ENCODE data around the gene KMT2B.
A peak's percentile ranks its signal among the peaks of the same experiment; 100 is the strongest.

- TF ChIP-seq ZNF785 (tag by site-specific recombination; IDR thresholded peaks at IDR 0.05) (no peak), CTCF (tag by site-specific recombination; IDR thresholded peaks at IDR 0.05) (no peak), ZNF23 (tag by site-specific recombination; IDR thresholded peaks at IDR 0.05; ENCODE audit: borderline replicate concordance) (no peak), ZNF768 (tag by site-specific recombination; IDR thresholded peaks at IDR 0.05) (no peak), ZNF155 (tag by site-specific recombination; IDR thresholded peaks at IDR 0.05) (no peak; the same call in 1 of the 2 replicates), PBX3 (CRISPR knock-in tag; IDR thresholded peaks at IDR 0.05) (peak; percentile 91), ZNF513 (tag by site-specific recombination; IDR thresholded peaks at IDR 0.05) (peak; percentile 87), BCL11A (tag by site-specific recombination; IDR thresholded peaks at IDR 0.05; ENCODE audit: low read depth) (peak; percentile 69), BCL6B (tag by site-specific recombination; IDR thresholded peaks at IDR 0.05) (no peak), ZNF335 (tag by site-specific recombination; conservative IDR thresholded peaks at IDR 0.05) (peak; percentile 100), ZNF26 (tag by site-specific recombination; IDR thresholded peaks at IDR 0.05) (no peak), ZNF138 (tag by site-specific recombination; IDR thresholded peaks at IDR 0.05; ENCODE audit: borderline replicate concordance) (no peak), ZNF561 (tag by site-specific recombination; IDR thresholded peaks at IDR 0.05; ENCODE audit: borderline replicate concordance) (peak; percentile 79; the same call in 1 of the 2 replicates), ZNF621 (tag by site-specific recombination; IDR thresholded peaks at IDR 0.05) (no peak)
These were observed 30.6 kb downstream of the KMT2B start, which contains the start of gene LIN37 for GRCh38 chr19:35748106-35749020.
